AG04449 (cell line): ENCODE results near the gene SLC13A3.
A peak's percentile ranks its signal among the peaks of the same experiment; 100 is the strongest.

Experiments
- CTCF ChIA-PET: fragments of 350-600 bp; formaldehyde crosslinking; extraction: SDS; loops from one replicate; lab custom pipeline; 2021; ENCODE audit warnings: antibody characterized with exemption; lab: Yijun Ruan, JAX
- POLR2A ChIA-PET: fragments of 400-600, 350-600 bp; formaldehyde crosslinking; extraction: SDS; loops from one replicate; lab custom pipeline; 2020; ENCODE audit warnings: antibody characterized with exemption, inconsistent platforms; lab: Yijun Ruan, JAX
- DNase-seq: peaks from one replicate; pipeline ENCODE4 v3.0.0-alpha.2; 2010; ENCODE audit warnings: low read depth, low spot score
- H3K4me3 ChIP-seq: 2 replicates; pipeline ENCODE4 v1.5.1; 2011; ENCODE audit warnings: low read depth, mild to moderate bottlenecking, control low read depth, low read length
- CTCF ChIP-seq: IDR thresholded peaks from one replicate; pipeline ENCODE4 v1.5.1; 2011; ENCODE audit warnings: mild to moderate bottlenecking, moderate library complexity, low read length, control low read depth, inconsistent platforms; ENCODE audit not compliant: insufficient read depth; ENCODE audit errors: missing control alignments

Gene SLC13A3

GRCh38 chr20:46696791-46697279 is 45.6 kb upstream of the SLC13A3 start:
- no peak for DNase-seq
- CTCF ChIA-PET, result interaction anchor here (0.7 to 1.1 kb wide), 2 partner anchors 8 to 10 kb away, joined by 3 to 5 read pairs; no protein-coding TSS in a partner anchor
- H3K4me3 ChIP-seq, result no peak overlapping the region
- TF ChIP-seq CTCF, result no peak
- POLR2A ChIA-PET, result no interaction called here

- DNase-seq, result no peak
- no peak overlapping the region for H3K4me3 ChIP-seq
- ChIA-PET CTCF (no interaction called here), POLR2A (no interaction called here)
- TF ChIP-seq CTCF, result no peak
Observed at GRCh38 chr20:46695892-46696291, 44.6 kb upstream of the SLC13A3 start.

GRCh38 chr20:46694484-46694883 is 43.2 kb upstream of the SLC13A3 start:
- no peak for DNase-seq
- ChIA-PET CTCF (interaction anchor here (0.8 to 1.5 kb wide), 3 partner anchors 9 to 14 kb away, joined by 3 to 6 read pairs (median 4); no protein-coding TSS in a partner anchor), POLR2A (no interaction called here)
- TF ChIP-seq CTCF, result no peak
- H3K4me3 ChIP-seq, result no peak overlapping the region

GRCh38 chr20:46691196-46691595 is 39.9 kb upstream of the SLC13A3 start:
- no peak for DNase-seq
- ChIA-PET POLR2A (no interaction called here), CTCF (interaction anchor here (1.2 kb wide), 1 partner anchor 11 kb away, joined by 4 read pairs; no protein-coding TSS in a partner anchor)
- TF ChIP-seq CTCF, result no peak
- no peak overlapping the region for H3K4me3 ChIP-seq

- POLR2A ChIA-PET, result interaction anchor here (0.6 to 1.0 kb wide), 2 partner anchors 57 to 1603 kb away, joined by 3 read pairs; no protein-coding TSS in a partner anchor
- no peak for DNase-seq
- no peak for TF ChIP-seq CTCF
- CTCF ChIA-PET, result interaction anchor here (1.2 to 3.6 kb wide), 3 partner anchors 10 to 12 kb away, joined by 4 to 21 read pairs (median 11); no protein-coding TSS in a partner anchor
- peak overlapping the region; percentile 61 for H3K4me3 ChIP-seq
Observed at GRCh38 chr20:46690219-46691106, 39.2 kb upstream of the SLC13A3 start.

GRCh38 chr20:46689754-46690085 is 38.5 kb upstream of the SLC13A3 start:
- ChIA-PET POLR2A (interaction anchor here (0.6 to 1.0 kb wide), 2 partner anchors 57 to 1604 kb away, joined by 3 read pairs; no protein-coding TSS in a partner anchor), CTCF (interaction anchor here (1.0 to 3.6 kb wide), 3 partner anchors 9 to 341 kb away, joined by 3 to 21 read pairs (median 11); no protein-coding TSS in a partner anchor)
- TF ChIP-seq CTCF, result no peak
- DNase-seq, result no peak
- H3K4me3 ChIP-seq, result peak overlapping the region; percentile 61
